GM18867 (cell line): ENCODE measurements around the gene TANK.
"Not testable (repeated sequence)": the region's sequence is repeated elsewhere in the genome, so short reads cannot be mapped to it uniquely, and the experiment has no call there.

Source experiments
- ATAC-seq: cut with Tn5 transposase; IDR thresholded peaks from one replicate; pipeline ENCODE4 v1.9.1; 2021; ENCODE audit warnings: mild to moderate bottlenecking, moderate library complexity; ENCODE audit not compliant: unreplicated experiment

The TANK gene

GRCh38 chr2:161257123-161257952, 97.1 kb downstream of the TANK start:
- ATAC-seq, result no peak

- no peak for ATAC-seq
These were observed 105.6 kb downstream of the TANK start for GRCh38 chr2:161265874-161266273.

GRCh38 chr2:161269111-161269510, 108.9 kb downstream of the TANK start:
- no peak for ATAC-seq

GRCh38 chr2:161273038-161273760, 113.0 kb downstream of the TANK start:
- ATAC-seq, result peak; percentile 67

GRCh38 chr2:161278564-161279229, 118.5 kb downstream of the TANK start:
- not testable (repeated sequence) for ATAC-seq

- ATAC-seq, result not testable (repeated sequence)
These were observed 119.1 kb downstream of the TANK start for GRCh38 chr2:161279230-161279815.

GRCh38 chr2:161280906-161281323, 120.7 kb downstream of the TANK start:
- ATAC-seq, result not testable (repeated sequence)

GRCh38 chr2:161281615-161282310, 121.5 kb downstream of the TANK start:
- not testable (repeated sequence) for ATAC-seq

- not testable (repeated sequence) for ATAC-seq
These were observed 122.0 kb downstream of the TANK start for GRCh38 chr2:161282311-161282644.

GRCh38 chr2:161283926-161284325, 123.7 kb downstream of the TANK start:
- no peak for ATAC-seq
